ENCODE data around the gene TPTE2. TPM values are rescaled to one million over a fixed set of nuclear protein-coding genes. Genes with fewer than 3 reads are reported as not detected.
A peak's percentile ranks its signal among the peaks of the same experiment; 100 is the strongest.

Gene TPTE2
- polyA plus RNA-seq, 1 of the 3 experiments (the other 2 are of a cell fraction) = not detected

DNA sequence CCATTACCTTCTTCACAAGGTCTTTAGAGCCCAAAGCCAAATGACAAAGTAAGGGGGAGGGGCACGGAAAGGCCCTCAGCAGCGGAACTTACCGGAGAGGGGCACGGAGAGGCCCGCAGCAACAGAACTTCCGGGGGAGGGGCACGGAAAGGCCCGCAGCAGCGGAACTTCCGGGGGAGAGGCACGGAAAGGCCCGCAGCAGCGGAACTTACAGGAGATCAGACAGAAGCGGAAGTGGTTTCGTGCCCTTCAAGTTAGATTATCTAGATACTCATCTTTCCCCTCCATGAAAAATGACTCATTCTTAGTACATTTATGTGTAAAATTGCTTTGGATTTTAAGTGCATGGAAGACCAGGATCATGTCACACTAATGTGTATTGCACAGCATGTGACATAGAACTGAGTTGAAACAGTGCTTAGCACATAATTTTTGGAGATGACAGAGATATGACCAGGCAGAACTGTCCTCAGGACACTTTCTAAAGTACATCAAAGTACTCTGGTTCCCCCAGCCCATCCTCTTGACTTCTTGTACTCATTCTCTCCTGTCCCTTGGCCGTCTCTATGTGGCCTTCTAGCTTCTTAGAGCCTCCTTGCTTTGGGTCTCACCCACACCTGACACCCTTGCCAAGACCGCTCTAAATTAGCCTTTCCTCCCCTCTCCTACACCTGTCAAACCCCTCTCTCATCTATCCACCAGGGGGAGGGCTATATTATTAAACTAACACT, 25.7 kb upstream of the TPTE2 start:
- peak; percentile 52 for DNase-seq
- no peaks in the 10 kb centered on the region for H3K9me2 ChIP-seq
- no peaks in the 10 kb centered on the region for H3K9me3 ChIP-seq
- H3K27ac ChIP-seq (ENCODE audit: low read depth in 2 of 2, low read length in 1 of 2) = peak overlapping the region in 1 of 2 experiments; percentile 26; a peak in 1 of 4 replicates
- H3K4me2 ChIP-seq = peak overlapping the region; percentile 60
- peak overlapping the region; percentile 79 for H2AFZ ChIP-seq (ENCODE audit: low read depth)
- CTCF ChIA-PET = interaction anchor here (0.7 to 2.1 kb wide), 14 partner anchors 10 to 498 kb away, joined by 3 to 16 read pairs (median 4); no protein-coding TSS in a partner anchor
- H3K4me3 ChIP-seq (ENCODE audit: low read depth in 2 of 2, low read length in 1 of 2) = peak overlapping the region; percentile 36 to 48; a peak in 2 of 4 replicates
- no peak overlapping the region for H3K9ac ChIP-seq
- H3F3A ChIP-seq (replicated peaks; ENCODE audit: insufficient read depth) = peaks cover 7% of the 10 kb centered on the region
- POLR2A ChIA-PET = no interaction called here
- H3K27me3 ChIP-seq (ENCODE audit: insufficient read depth) = no peaks in the 10 kb centered on the region
- no peaks in the 10 kb centered on the region for H4K20me1 ChIP-seq (ENCODE audit: insufficient read depth)
- H3K36me3 ChIP-seq (replicated peaks in 1 of 2; ENCODE audit: control insufficient read depth in 1 of 2, insufficient read depth in 2 of 2, low read length in 1 of 2) = no peaks in the 10 kb centered on the region
- no peaks in the 10 kb centered on the region; a peak in 1 of 4 replicates for H3K4me1 ChIP-seq (ENCODE audit: control insufficient read depth in 1 of 2, insufficient read depth in 2 of 2, low read depth in 1 of 2, low read length in 1 of 2)
- 22% methylated on average over 17 of the region's 17 CpGs for WGBS (ENCODE audit: low lambda C conversion rate)
- H3K79me2 ChIP-seq (ENCODE audit: insufficient read depth) = no peaks in the 10 kb centered on the region
- no peak for TF ChIP-seq CHD2 (IDR thresholded peaks at IDR 0.05; ENCODE audit: low read length, partially characterized antibody)
- TF ChIP-seq SIN3A (IDR thresholded peaks at IDR 0.05; ENCODE audit: borderline replicate concordance, low read depth, low read length) = no peak
- TF ChIP-seq, protein P1, sequence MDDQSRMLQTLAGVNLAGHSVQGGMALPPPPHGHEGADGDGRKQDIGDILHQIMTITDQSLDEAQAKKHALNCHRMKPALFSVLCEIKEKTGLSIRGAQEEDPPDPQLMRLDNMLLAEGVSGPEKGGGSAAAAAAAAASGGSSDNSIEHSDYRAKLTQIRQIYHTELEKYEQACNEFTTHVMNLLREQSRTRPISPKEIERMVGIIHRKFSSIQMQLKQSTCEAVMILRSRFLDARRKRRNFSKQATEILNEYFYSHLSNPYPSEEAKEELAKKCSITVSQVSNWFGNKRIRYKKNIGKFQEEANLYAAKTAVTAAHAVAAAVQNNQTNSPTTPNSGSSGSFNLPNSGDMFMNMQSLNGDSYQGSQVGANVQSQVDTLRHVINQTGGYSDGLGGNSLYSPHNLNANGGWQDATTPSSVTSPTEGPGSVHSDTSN (IDR thresholded peaks at IDR 0.05) = peak; percentile 80
- TF ChIP-seq FOXM1 (IDR thresholded peaks at IDR 0.05; ENCODE audit: low read depth) = no peak
- TF ChIP-seq, protein P2, sequence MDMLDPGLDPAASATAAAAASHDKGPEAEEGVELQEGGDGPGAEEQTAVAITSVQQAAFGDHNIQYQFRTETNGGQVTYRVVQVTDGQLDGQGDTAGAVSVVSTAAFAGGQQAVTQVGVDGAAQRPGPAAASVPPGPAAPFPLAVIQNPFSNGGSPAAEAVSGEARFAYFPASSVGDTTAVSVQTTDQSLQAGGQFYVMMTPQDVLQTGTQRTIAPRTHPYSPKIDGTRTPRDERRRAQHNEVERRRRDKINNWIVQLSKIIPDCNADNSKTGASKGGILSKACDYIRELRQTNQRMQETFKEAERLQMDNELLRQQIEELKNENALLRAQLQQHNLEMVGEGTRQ (IDR thresholded peaks at IDR 0.05; ENCODE audit: borderline replicate concordance, low read depth, low read length) = no peak
- TF ChIP-seq EP300 (IDR thresholded peaks at IDR 0.05; ENCODE audit: borderline replicate concordance in 1 of 2, low read depth in 1 of 2, low read length in 1 of 2) = no peak; a peak in 1 of 4 replicates
- no peak for TF ChIP-seq RAD21 (IDR thresholded peaks at IDR 0.05; ENCODE audit: low read length)
- TF ChIP-seq TEAD4 (IDR thresholded peaks at IDR 0.05; ENCODE audit: borderline replicate concordance, insufficient read depth) = no peak
- no peak for TF ChIP-seq SMC3 (IDR thresholded peaks at IDR 0.05; ENCODE audit: low read depth, low read length)
- TF ChIP-seq, protein P3, sequence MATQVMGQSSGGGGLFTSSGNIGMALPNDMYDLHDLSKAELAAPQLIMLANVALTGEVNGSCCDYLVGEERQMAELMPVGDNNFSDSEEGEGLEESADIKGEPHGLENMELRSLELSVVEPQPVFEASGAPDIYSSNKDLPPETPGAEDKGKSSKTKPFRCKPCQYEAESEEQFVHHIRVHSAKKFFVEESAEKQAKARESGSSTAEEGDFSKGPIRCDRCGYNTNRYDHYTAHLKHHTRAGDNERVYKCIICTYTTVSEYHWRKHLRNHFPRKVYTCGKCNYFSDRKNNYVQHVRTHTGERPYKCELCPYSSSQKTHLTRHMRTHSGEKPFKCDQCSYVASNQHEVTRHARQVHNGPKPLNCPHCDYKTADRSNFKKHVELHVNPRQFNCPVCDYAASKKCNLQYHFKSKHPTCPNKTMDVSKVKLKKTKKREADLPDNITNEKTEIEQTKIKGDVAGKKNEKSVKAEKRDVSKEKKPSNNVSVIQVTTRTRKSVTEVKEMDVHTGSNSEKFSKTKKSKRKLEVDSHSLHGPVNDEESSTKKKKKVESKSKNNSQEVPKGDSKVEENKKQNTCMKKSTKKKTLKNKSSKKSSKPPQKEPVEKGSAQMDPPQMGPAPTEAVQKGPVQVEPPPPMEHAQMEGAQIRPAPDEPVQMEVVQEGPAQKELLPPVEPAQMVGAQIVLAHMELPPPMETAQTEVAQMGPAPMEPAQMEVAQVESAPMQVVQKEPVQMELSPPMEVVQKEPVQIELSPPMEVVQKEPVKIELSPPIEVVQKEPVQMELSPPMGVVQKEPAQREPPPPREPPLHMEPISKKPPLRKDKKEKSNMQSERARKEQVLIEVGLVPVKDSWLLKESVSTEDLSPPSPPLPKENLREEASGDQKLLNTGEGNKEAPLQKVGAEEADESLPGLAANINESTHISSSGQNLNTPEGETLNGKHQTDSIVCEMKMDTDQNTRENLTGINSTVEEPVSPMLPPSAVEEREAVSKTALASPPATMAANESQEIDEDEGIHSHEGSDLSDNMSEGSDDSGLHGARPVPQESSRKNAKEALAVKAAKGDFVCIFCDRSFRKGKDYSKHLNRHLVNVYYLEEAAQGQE (IDR thresholded peaks at IDR 0.05; ENCODE audit: low read depth, low read length) = no peak
- TF ChIP-seq TAF1 (IDR thresholded peaks at IDR 0.05; ENCODE audit: borderline replicate concordance, low read depth, low read length) = no peak
- peak; percentile 84 for TF ChIP-seq GABPA (IDR thresholded peaks at IDR 0.05; ENCODE audit: low read depth)
- TF ChIP-seq TCF12 (IDR thresholded peaks at IDR 0.05) = peak; percentile 46; the same call in 1 of the 2 replicates
- no peak for TF ChIP-seq NFIC (IDR thresholded peaks at IDR 0.05; ENCODE audit: borderline replicate concordance)
- no peak for TF ChIP-seq RXRA (IDR thresholded peaks at IDR 0.05; ENCODE audit: borderline replicate concordance, low read depth)
- peak; percentile 50; the same call in 1 of the 2 replicates for TF ChIP-seq FOSL2 (IDR thresholded peaks at IDR 0.05; ENCODE audit: borderline replicate concordance, low read depth)
- TF ChIP-seq YY1 (IDR thresholded peaks at IDR 0.05; ENCODE audit: low read depth) = no peak
- TF ChIP-seq RFX5 (IDR thresholded peaks at IDR 0.05; ENCODE audit: low read length) = no peak
- TF ChIP-seq EZH2phosphoT487 (IDR thresholded peaks at IDR 0.05; ENCODE audit: borderline replicate concordance, low read depth) = no peak
- TF ChIP-seq, protein P4, sequence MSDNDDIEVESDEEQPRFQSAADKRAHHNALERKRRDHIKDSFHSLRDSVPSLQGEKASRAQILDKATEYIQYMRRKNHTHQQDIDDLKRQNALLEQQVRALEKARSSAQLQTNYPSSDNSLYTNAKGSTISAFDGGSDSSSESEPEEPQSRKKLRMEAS (IDR thresholded peaks at IDR 0.05; ENCODE audit: low read depth) = no peak
- no peak for TF ChIP-seq NRF1 (IDR thresholded peaks at IDR 0.05; ENCODE audit: low read depth, low read length)
- no peak for TF ChIP-seq POLR2AphosphoS5 (IDR thresholded peaks at IDR 0.05; ENCODE audit: low read depth, low read length)
- TF ChIP-seq MEF2A (IDR thresholded peaks at IDR 0.05; ENCODE audit: borderline replicate concordance, low read depth) = no peak
- TF ChIP-seq FOXJ3 (CRISPR knock-in tag; IDR thresholded peaks at IDR 0.05) = no peak
- TF ChIP-seq, protein P5, sequence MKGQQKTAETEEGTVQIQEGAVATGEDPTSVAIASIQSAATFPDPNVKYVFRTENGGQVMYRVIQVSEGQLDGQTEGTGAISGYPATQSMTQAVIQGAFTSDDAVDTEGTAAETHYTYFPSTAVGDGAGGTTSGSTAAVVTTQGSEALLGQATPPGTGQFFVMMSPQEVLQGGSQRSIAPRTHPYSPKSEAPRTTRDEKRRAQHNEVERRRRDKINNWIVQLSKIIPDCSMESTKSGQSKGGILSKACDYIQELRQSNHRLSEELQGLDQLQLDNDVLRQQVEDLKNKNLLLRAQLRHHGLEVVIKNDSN (IDR thresholded peaks at IDR 0.05; ENCODE audit: borderline replicate concordance, low read depth) = no peak

Measured in SK-N-SH (cell line).